GM12878 (cell line): ENCODE measurements around the gene NPAS3. TPM values are rescaled to one million over a fixed set of nuclear protein-coding genes. Genes with fewer than 3 reads are reported as not detected.

ENCODE experiments used
- ATAC-seq: fragments of 200-7000 bp; cut with Tn5 transposase; 3 replicates; pipeline ENCODE4 v1.9.1; 2020; ENCODE audit warnings: mild to moderate bottlenecking, moderate library complexity
- BruUV-seq: library from RNA; stranded (reverse); fragments of 400-500 nt; replicated peaks from 2 replicates; lab custom pipeline; 2021; lab: Mats Ljungman, UMichigan
- CTCF ChIA-PET: fragments of 300-600 bp; sonication (Branson Sonifier 250); formaldehyde crosslinking; extraction: SDS; loops from one replicate; lab custom pipeline; 2021; ENCODE audit warnings: inconsistent platforms; lab: Yijun Ruan, JAX
- POLR2A ChIA-PET: fragments of 350-600 bp; formaldehyde crosslinking; extraction: SDS; loops from one replicate; lab custom pipeline; 2021; ENCODE audit warnings: inconsistent platforms; lab: Charles Lee
- RAD21 ChIA-PET: fragments of 300-600 bp; sonication (Branson Sonifier 250); formaldehyde crosslinking; loops from one replicate; lab custom pipeline; 2023; ENCODE audit warnings: antibody characterized with exemption; ENCODE audit not compliant: unreplicated experiment; lab: Charles Lee
- SMC1A ChIA-PET: fragments of 300-600 bp; sonication (Branson Sonifier 250); formaldehyde crosslinking; loops from one replicate; lab custom pipeline; 2023; ENCODE audit not compliant: unreplicated experiment, uncharacterized antibody; lab: Charles Lee
- DNase-seq: peaks from one replicate; pipeline ENCODE4 v3.0.0-alpha.2; 2011; ENCODE audit warnings: low read depth, low spot score
- FAIRE-seq: peaks from 3 replicates; lab custom pipeline; 2011; peaks lifted over from hg19 to GRCh38; lab: Jason Lieb, UNC
- H2AFZ ChIP-seq: 2 replicates; pipeline ENCODE4 v1.6.0; 2011; ENCODE audit warnings: low read depth, low read length, control low read depth; ENCODE audit not compliant: control insufficient read depth
- H3K27ac ChIP-seq: 2 replicates; pipeline ENCODE4 v1.5.1; 2011; ENCODE audit warnings: control low read depth; ENCODE audit not compliant: control insufficient read depth, insufficient read depth
- H3K27me3 ChIP-seq, 2 experiments: replicated peaks in 1 of 2; 2 replicates each; pipeline versions ENCODE4 v1.6.0 to v1.6.1; 2011; ENCODE audit warnings: low read length in 1 of 2; ENCODE audit not compliant: control insufficient read depth in 2 of 2, insufficient read depth in 2 of 2
- H3K36me3 ChIP-seq, 2 experiments: 2 replicates each; pipeline ENCODE4 v1.5.1; 2011; ENCODE audit warnings: low read length in 1 of 2; ENCODE audit not compliant: control insufficient read depth in 2 of 2, insufficient read depth in 2 of 2
- H3K4me1 ChIP-seq: 2 replicates; pipeline ENCODE4 v1.6.1; 2011; ENCODE audit warnings: mild to moderate bottlenecking, low read length, moderate library complexity, mixed read lengths; ENCODE audit not compliant: control insufficient read depth, insufficient read depth
- H3K4me2 ChIP-seq: 2 replicates; pipeline ENCODE4 v1.6.0; 2011; ENCODE audit warnings: control low read depth; ENCODE audit not compliant: control insufficient read depth, insufficient read depth
- H3K4me3 ChIP-seq: fragments of 200-600 bp; sonication (generic); 2 replicates; pipeline ENCODE4 v1.5.1; 2016
- H3K79me2 ChIP-seq: 2 replicates; pipeline ENCODE4 v1.6.0; 2011; ENCODE audit warnings: low read length; ENCODE audit not compliant: control insufficient read depth, insufficient read depth
- H3K9ac ChIP-seq: 2 replicates; pipeline ENCODE4 v1.8.0; 2011; ENCODE audit warnings: low read length, control low read depth, mixed read lengths; ENCODE audit not compliant: control insufficient read depth, insufficient read depth
- H3K9me3 ChIP-seq: replicated peaks from 3 replicates; pipeline ENCODE4 v1.5.1; 2011; ENCODE audit warnings: mild to moderate bottlenecking, low read length; ENCODE audit not compliant: control insufficient read depth, insufficient read depth
- H4K20me1 ChIP-seq: 2 replicates; pipeline ENCODE4 v1.6.0; 2011; ENCODE audit not compliant: control insufficient read depth, insufficient read depth
- BHLHE40 ChIP-seq, 2 experiments: fragments of 450-650 bp in 1 of 2; IDR thresholded peaks; 2 replicates each; pipeline ENCODE4 v1.6.1; 2011 to 2017; ENCODE audit warnings: low read depth in 2 of 2, borderline replicate concordance in 1 of 2, improper control_type of control experiment in 1 of 2, low read length in 1 of 2, mild to moderate bottlenecking in 1 of 2
- CREM ChIP-seq: IDR thresholded peaks from 2 replicates; pipeline ENCODE4 v1.6.1; 2014; ENCODE audit warnings: antibody characterized with exemption, low read depth
- ESRRA ChIP-seq: IDR thresholded peaks from 2 replicates; pipeline ENCODE4 v1.6.1; 2012; ENCODE audit warnings: mild to moderate bottlenecking, low read length, improper control_type of control experiment
- HDAC2 ChIP-seq: fragments of 200-600 bp; sonication (generic); IDR thresholded peaks from 2 replicates; pipeline ENCODE4 v1.6.1; 2017
- HSF1 ChIP-seq: fragments of 150-350 bp; IDR thresholded peaks from 2 replicates; pipeline ENCODE4 v1.6.1; 2014; ENCODE audit warnings: mild to moderate bottlenecking, low read depth, low read length
- IRF5 ChIP-seq: fragments of 450-650 bp; IDR thresholded peaks from 2 replicates; pipeline ENCODE4 v1.6.1; 2017; ENCODE audit warnings: borderline replicate concordance
- MEF2B ChIP-seq: fragments of 450-650 bp; IDR thresholded peaks from 2 replicates; pipeline ENCODE4 v1.6.1; 2018; ENCODE audit warnings: mild to moderate bottlenecking, moderate library complexity; ENCODE audit not compliant: partially characterized antibody, poor library complexity, severe bottlenecking
- MLLT1 ChIP-seq: fragments of 450-650 bp; IDR thresholded peaks from 2 replicates; pipeline ENCODE4 v1.6.1; 2016; ENCODE audit warnings: mild to moderate bottlenecking
- MTA2 ChIP-seq: fragments of 450-650 bp; IDR thresholded peaks from 2 replicates; pipeline ENCODE4 v1.6.1; 2016; ENCODE audit warnings: low read depth, mild to moderate bottlenecking, moderate library complexity
- MTA3 ChIP-seq: IDR thresholded peaks from 2 replicates; pipeline ENCODE4 v1.6.1; 2012; ENCODE audit warnings: low read length, inconsistent platforms, borderline replicate concordance
- NR2C1 ChIP-seq: fragments of 450-650 bp; IDR thresholded peaks from 2 replicates; pipeline ENCODE4 v1.6.1; 2017; ENCODE audit warnings: antibody characterized with exemption, mild to moderate bottlenecking, moderate library complexity
- NR2F1 ChIP-seq: fragments of 450-650 bp; conservative IDR thresholded peaks from 2 replicates; pipeline ENCODE4 v1.6.1; 2017; ENCODE audit warnings: mild to moderate bottlenecking
- RAD51 ChIP-seq: fragments of 450-650 bp; IDR thresholded peaks from 2 replicates; pipeline ENCODE4 v1.6.1; 2016; ENCODE audit warnings: moderate library complexity, mild to moderate bottlenecking, inconsistent platforms
- SRF ChIP-seq, 2 experiments: IDR thresholded peaks; 2 replicates each; pipeline ENCODE4 v1.6.1; 2011; ENCODE audit warnings: low read depth in 2 of 2, low read length in 2 of 2, mild to moderate bottlenecking in 1 of 2, moderate library complexity in 1 of 2
- TAF1 ChIP-seq: IDR thresholded peaks from 2 replicates; pipeline ENCODE4 v1.6.1; 2011; ENCODE audit warnings: mild to moderate bottlenecking, low read depth, low read length, borderline replicate concordance
- USF1 ChIP-seq: IDR thresholded peaks from 2 replicates; pipeline ENCODE4 v1.6.1; 2011; ENCODE audit warnings: borderline replicate concordance, low read depth, mild to moderate bottlenecking, moderate library complexity, mixed read lengths, low read length; ENCODE audit not compliant: insufficient read depth; ENCODE audit errors: extremely low read length
- WGBS: methylation state at CpG from one replicate; pipeline ENCODE4 v1.1.6; 2016; ENCODE audit warnings: low lambda C conversion rate; ENCODE audit not compliant: insufficient replicate concordance, insufficient coverage; ENCODE audit errors: missing lambda C conversion rate; 5-methylcytosine and 5-hydroxymethylcytosine counted together
- in situ Hi-C: fragments of 300-500 bp; cut with MboI; formaldehyde crosslinking; loops from 9 replicates; pipeline ENCODE4 v1.14.3; 2018; ENCODE audit warnings: mixed read lengths
- intact Hi-C: fragments of 100-400 bp; cut with micrococcal nuclease; formaldehyde crosslinking; loops from one replicate; pipeline ENCODE4 v1.14.2; 2022; ENCODE audit not compliant: unreplicated experiment
- polyA plus RNA-seq, 11 experiments: library from polyadenylated mRNA; depleted of rRNA in 4 of 11; unstranded in 6 of 11; stranded (reverse) in 5 of 11; fragments of >200 nt; fragmentation: Nextera tagmentation in 4 of 11; fragmentation: Illumina TruSeq in 1 of 11; extraction: Ambion mirVana in 4 of 11; extraction: Trizol in 1 of 11; gene quantifications; 1 replicate in 1 of 11; 2 replicates in 10 of 11; pipeline versions ENCODE4 v1.2.1 to v1.2.3, GENCODE V29; 2011 to 2016; ENCODE audit warnings: inconsistent platforms in 2 of 11, missing spikeins in 2 of 11, low read depth in 1 of 11
- total RNA-seq, 4 experiments: library from RNA; depleted of rRNA in 3 of 4; stranded (reverse); fragments of >200 nt in 3 of 4; fragmentation: Illumina TruSeq in 1 of 4; extraction: Trizol in 1 of 4; gene quantifications; 2 replicates each; pipeline versions ENCODE4 v1.2.1 to v1.2.3, GENCODE V29; 2013 to 2021

NPAS3 gene
- total and polyA plus RNA-seq, 10 of the 15 experiments (the other 5 are each of a cell fraction or from before 2014, with no cell fraction given): under 0.01 to 2.7 (median 0.03) TPM; not detected in 6

- no peak overlapping the region for H2AFZ ChIP-seq
- intact Hi-C loops (no loop called here), in situ Hi-C loops (no loop called here)
- H3K4me3 ChIP-seq: no peak overlapping the region
- RAD21 ChIA-PET: no interaction called here
- 25% methylated on average over 9 of the region's 9 CpGs for WGBS
- no peak overlapping the region for H3K9ac ChIP-seq
- no peak for TF ChIP-seq MTA3
- no peak for TF ChIP-seq ESRRA
- TF ChIP-seq HDAC2: no peak
- no peak for TF ChIP-seq RAD51
- TF ChIP-seq SRF (IDR thresholded peaks at IDR 0.05; ENCODE audit: low read depth in 2 of 2, low read length in 2 of 2): no peak
- TF ChIP-seq CREM: no peak
- TF ChIP-seq NR2F1: peak; percentile 75
- TF ChIP-seq MLLT1: no peak
- TF ChIP-seq TAF1: no peak
- no peak for TF ChIP-seq IRF5
- TF ChIP-seq MEF2B: no peak
- TF ChIP-seq HSF1: no peak
- no peak for TF ChIP-seq USF1
- peak in 1 of 2 experiments; percentile 31; a peak in 1 of 4 replicates for TF ChIP-seq BHLHE40 (IDR thresholded peaks at IDR 0.05; ENCODE audit: borderline replicate concordance in 1 of 2, low read depth in 2 of 2, low read length in 1 of 2)
- TF ChIP-seq MTA2: peak; percentile 83
- no peak for TF ChIP-seq NR2C1
- no peak overlapping the region for H3K4me2 ChIP-seq
- no peaks in the 10 kb centered on the region for H3K9me3 ChIP-seq
- no TSS peak for BruUV-seq
- H4K20me1 ChIP-seq: no peaks in the 10 kb centered on the region
- ATAC-seq (peak; percentile 50), DNase-seq (no peak), FAIRE-seq (no peak)
- CTCF ChIA-PET: no interaction called here
- no peaks in the 10 kb centered on the region for H3K4me1 ChIP-seq
- H3K36me3 ChIP-seq: no peaks in the 10 kb centered on the region
- no peaks in the 10 kb centered on the region for H3K79me2 ChIP-seq
- SMC1A ChIA-PET: no interaction called here
- POLR2A ChIA-PET: no interaction called here
- no peak overlapping the region for H3K27ac ChIP-seq
- no peaks in the 10 kb centered on the region for H3K27me3 ChIP-seq
Measured at GRCh38 chr14:33062476-33062875, 123.8 kb downstream of the NPAS3 start.
